ENCODE measurements around the gene TEC.

- TF ChIP-seq CTCF (conservative IDR thresholded peaks at IDR 0.05; ENCODE audit: low read length) (no peak), EZH2phosphoT487 (IDR thresholded peaks at IDR 0.05; ENCODE audit: borderline replicate concordance) (no peak)
Observed at GRCh38 chr4:48244665-48245064, 25.0 kb downstream of the TEC start.

Data from Loucy (cell line).